Aortic smooth muscle cell (primary cell): ENCODE data around the gene COPA. TPM values are rescaled to one million over a fixed set of nuclear protein-coding genes. Genes with fewer than 3 reads are reported as not detected.

ENCODE experiments used
- total RNA-seq: library from RNA; depleted of rRNA; stranded (reverse); fragments of >200 nt; gene quantifications from 2 replicates; pipeline ENCODE4 v1.2.3, GENCODE V29; 2014

The COPA gene
- 365 and 405 TPM in 2 replicates for total RNA-seq

GRCh38 chr1:160342953-160343869 lies at the start of gene COPA, which contains the start of gene NCSTN:
TSS of gene COPA (minus strand) at chr1:160343250. CDS start at chr1:160343170, 80 bp downstream.
TSS of gene NCSTN (plus strand) at chr1:160343383. CDS start at chr1:160343397, 14 bp downstream.

GRCh38 chr1:160366731-160367515 lies 23.9 kb upstream of the COPA start, which contains the start of gene NHLH1:
TSS of gene NHLH1 (plus strand) at chr1:160367071. CDS start at chr1:160370732, 3,661 bp downstream.

GRCh38 chr1:160284782-160285344 lies 58.2 kb downstream of the COPA start, which contains the start of gene PEX19:
TSS of gene PEX19 (minus strand) at chr1:160285133. CDS start at chr1:160285124, 9 bp downstream.

GRCh38 chr1:160261893-160262794 lies 80.9 kb downstream of the COPA start, which contains the start of gene DCAF8:
TSS of gene DCAF8 (minus strand) at chr1:160262549. CDS start at chr1:160244008, 18,541 bp downstream.

Other genes with a start within 250 kb of the COPA start
- gene IGSF8, start 244.6 kb downstream of the COPA start, total RNA-seq: 29.0 and 30.9 TPM in 2 replicates
- gene ATP1A2, start 227.5 kb downstream of the COPA start, total RNA-seq: under 0.01 and 0.31 TPM in 2 replicates
- not detected in 2 replicates for gene ATP1A4, start 191.6 kb downstream of the COPA start, total RNA-seq
- gene CASQ1, start 152.7 kb downstream of the COPA start, total RNA-seq: 0.26 and 0.50 TPM in 2 replicates
- gene PEA15, start 137.9 kb downstream of the COPA start, total RNA-seq: 112 and 136 TPM in 2 replicates
- 98.3 and 108 TPM in 2 replicates for gene DCAF8, start 80.7 kb downstream of the COPA start, total RNA-seq
- gene PEX19, start 58.1 kb downstream of the COPA start, total RNA-seq: 43.6 and 53.8 TPM in 2 replicates
- 86.9 and 87.2 TPM in 2 replicates for gene NCSTN, start 133 bp upstream of the COPA start, total RNA-seq
- under 0.01 TPM in 1 of 2 replicates, not detected in the other for gene NHLH1, start 23.8 kb upstream of the COPA start, total RNA-seq
- not detected in 2 replicates for gene VANGL2, start 57.3 kb upstream of the COPA start, total RNA-seq
- under 0.01 TPM in 1 of 2 replicates, not detected in the other for gene SLAMF6, start 180.0 kb upstream of the COPA start, total RNA-seq
- under 0.01 TPM in 1 of 2 replicates, not detected in the other for gene CD84, start 236.2 kb upstream of the COPA start, total RNA-seq